GM18519 (cell line): ENCODE results near the gene LPIN2.
A peak's percentile ranks its signal among the peaks of the same experiment; 100 is the strongest.
"Not testable (repeated sequence)": the region's sequence is repeated elsewhere in the genome, so short reads cannot be mapped to it uniquely, and the experiment has no call there.

ENCODE experiments used
- ATAC-seq: cut with Tn5 transposase; IDR thresholded peaks from one replicate; pipeline ENCODE4 v1.9.1; 2021; ENCODE audit warnings: mild to moderate bottlenecking, moderate library complexity; ENCODE audit not compliant: unreplicated experiment, low FRiP score

LPIN2 gene

DNA sequence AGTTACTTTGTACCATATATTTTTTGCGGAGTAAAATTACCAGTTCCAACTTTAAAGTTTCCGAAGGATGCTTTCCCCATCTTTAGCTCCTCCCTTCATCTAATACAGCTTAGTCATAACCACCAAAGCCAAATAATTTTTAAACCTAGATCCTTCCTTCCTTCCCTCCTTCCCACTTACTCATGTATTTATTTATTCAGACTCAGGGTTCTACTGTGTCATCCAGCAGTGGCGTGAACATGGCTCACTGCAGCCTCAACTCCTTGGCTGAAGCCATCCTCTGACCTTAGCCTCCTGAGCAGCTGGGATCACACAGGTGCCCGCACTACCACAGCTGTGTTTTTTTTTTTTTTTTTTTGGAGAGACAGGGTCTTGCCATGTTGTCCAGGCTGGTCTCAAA, 4.4 kb downstream of the LPIN2 start:
- ATAC-seq, result no peak

DNA sequence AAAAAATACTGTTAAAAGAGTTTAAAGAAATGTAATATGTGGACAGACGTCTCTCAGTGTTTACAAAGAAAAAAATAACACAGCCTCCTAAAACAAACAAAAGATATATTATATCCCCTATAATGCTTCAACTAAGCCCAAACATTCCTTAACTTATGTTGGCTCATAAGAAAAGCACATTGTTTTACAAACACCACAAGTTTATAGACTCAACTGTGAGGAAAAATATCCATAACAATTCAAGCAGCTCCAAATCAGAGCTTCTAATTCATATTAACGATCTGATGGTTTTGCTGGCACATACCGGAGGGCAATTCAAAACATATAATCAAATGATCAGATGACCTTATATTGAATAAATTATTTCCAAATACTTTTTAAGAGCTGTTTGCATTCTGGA, 5.5 kb downstream of the LPIN2 start:
- no peak for ATAC-seq

- no peak for ATAC-seq
These were observed 7.5 kb downstream of the LPIN2 start for GRCh38 chr18:3005462-3005861.

DNA sequence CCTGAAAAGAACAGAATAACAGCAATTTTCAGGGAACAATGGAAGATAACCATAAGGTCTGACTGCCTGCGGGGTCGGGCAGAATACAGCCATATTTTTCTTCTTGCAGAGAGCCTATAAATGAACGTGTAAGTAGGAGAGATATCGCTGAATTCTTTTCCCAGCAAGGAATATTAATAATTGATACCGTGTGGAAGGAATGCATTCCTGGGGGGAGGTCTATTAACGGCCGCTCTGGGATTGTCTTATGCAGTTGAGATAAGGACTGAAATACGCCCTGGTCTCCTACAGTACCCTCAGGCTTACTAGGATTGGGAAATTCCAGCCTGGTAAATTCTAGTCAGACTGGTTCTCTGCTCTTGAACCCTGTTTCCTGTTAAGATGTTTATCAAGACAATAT, 9.2 kb downstream of the LPIN2 start:
- ATAC-seq, result not testable (repeated sequence)

DNA sequence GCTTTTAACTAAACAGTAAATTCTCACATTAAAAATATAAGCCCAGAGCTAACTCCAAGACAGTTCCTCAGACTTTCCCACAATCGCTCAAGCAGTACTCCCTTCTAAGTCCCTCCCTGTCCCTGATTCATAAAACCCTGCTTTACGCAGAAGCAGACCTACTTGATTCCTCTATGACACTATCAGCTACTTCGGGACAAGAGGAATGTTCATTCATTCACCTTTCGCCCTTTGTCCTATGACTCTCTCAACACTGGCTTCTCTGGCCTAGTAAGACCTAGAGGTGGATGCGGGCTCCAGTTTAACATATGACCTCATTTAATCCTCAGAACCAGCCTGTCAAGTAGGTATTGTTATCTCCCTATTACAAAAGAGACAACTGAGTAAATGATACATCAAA, 10.2 kb downstream of the LPIN2 start:
- no peak for ATAC-seq

GRCh38 chr18:2998644-2999043, 14.3 kb downstream of the LPIN2 start:
- ATAC-seq, result no peak

DNA sequence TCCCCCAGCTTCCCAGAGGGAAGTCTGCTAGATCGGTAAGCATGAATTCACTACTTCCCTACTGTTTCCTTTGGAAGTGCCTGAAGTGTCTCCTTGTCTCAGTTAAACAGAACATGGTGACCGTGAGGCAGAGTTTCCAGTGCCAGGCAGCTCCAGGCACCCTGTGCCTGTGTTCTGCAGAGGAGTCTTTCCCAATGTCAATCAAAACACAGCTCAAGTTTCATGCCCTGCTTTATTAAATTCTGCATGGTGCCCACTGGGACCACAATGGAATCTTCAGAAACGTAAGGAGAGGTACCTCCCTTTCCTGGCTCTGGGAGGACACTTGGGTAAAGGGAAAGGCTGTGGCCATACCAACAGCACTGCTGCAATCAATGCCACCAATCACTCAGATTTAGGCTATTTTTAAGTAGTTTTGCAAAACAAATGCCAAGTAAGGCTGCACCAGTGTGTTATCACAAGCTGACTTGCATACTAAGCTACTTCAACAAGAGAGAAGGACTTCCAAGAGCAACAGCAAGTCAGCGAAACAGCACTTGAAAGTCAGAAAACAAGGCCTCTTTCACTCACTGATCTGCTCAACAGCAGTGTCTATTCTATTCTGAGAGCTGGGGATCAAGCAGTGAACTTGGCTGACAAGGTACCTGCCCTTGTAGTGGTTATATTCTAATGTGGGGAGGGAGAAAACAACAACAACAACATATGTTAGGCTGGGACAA, 14.9 kb downstream of the LPIN2 start:
- no peak for ATAC-seq

- ATAC-seq, result no peak
These were observed 15.5 kb downstream of the LPIN2 start for GRCh38 chr18:2997429-2997828.

DNA sequence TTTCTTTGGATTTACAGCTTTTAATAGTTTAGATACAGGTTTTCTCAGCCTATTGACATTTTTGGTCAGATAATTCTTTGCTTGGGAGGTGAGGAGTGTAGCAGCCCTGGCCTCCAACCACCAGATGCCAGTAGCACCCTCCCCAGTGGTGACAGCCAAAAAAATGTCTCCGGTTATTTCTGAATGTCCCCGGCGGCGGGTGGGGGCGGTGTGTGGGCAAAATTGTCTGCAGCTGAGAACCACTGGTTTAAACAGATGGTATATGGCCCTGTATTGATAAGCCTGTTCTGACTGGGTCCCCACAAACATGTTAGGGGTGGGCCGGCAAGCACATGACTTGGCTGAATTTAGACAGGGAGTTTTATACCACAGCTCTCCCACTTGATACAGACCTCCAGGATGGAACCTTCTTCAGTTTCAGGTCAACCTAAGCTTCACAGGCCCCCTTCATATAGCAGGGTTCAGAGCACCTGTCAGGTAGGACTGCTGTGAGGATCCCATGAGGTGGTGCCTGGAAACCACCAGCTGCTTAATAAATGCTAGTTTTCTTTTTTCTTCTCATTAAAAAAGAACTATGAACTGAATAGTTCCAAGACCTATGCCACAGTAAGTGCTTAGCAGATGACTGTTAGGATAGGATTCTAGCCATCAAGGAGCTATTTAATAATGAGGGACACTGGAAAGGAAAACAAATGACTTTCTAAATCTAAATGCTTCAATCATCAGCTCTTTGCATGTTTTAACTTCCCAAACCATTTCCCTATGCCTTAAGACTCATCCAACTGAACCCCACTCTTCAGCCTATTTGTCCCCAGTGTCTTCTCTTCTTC, 18.1 kb downstream of the LPIN2 start:
- peak; percentile 60 for ATAC-seq

- no peak for ATAC-seq
These were observed 18.8 kb downstream of the LPIN2 start for GRCh38 chr18:2994020-2994589.

DNA sequence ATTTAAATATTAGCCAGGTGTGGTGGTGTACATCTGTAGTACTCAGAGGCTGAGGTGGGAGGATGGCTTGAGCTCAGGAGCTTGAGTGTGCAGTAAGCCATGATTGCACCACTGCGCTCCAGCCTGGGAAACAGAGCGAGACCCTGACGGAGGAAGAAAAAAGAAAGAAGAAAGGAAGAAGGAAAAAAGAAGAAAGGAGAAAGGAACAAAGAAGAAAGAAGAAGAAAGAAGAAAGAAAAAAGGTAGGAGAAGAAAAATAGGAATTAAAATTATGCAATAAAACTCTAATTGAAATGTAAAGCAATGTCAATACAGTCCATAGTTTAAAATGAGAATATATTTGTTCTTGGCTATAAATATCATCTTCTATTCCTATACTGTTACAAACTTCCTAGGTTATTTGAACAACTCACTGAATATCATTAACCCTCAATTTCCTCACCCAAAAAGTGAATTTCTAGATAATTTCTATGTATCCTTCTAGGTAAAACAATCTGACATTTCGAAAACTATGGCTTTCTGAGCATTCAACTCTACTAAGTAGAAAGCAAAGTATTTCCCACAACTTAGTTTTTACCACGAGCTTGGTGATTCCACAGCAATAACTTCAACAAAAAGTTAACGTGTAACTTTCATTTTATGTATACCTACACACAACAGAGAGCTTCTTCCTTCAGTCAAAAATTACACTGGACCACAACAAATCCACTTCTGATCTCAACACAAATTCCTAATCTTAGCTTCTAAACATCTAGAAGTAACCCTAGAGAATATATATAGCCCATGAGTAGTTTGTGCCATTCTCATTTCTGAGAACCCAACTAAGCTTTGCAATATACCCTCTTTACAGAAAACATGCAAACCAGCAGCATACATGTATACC, 19.7 kb downstream of the LPIN2 start:
- ATAC-seq, result no peak

DNA sequence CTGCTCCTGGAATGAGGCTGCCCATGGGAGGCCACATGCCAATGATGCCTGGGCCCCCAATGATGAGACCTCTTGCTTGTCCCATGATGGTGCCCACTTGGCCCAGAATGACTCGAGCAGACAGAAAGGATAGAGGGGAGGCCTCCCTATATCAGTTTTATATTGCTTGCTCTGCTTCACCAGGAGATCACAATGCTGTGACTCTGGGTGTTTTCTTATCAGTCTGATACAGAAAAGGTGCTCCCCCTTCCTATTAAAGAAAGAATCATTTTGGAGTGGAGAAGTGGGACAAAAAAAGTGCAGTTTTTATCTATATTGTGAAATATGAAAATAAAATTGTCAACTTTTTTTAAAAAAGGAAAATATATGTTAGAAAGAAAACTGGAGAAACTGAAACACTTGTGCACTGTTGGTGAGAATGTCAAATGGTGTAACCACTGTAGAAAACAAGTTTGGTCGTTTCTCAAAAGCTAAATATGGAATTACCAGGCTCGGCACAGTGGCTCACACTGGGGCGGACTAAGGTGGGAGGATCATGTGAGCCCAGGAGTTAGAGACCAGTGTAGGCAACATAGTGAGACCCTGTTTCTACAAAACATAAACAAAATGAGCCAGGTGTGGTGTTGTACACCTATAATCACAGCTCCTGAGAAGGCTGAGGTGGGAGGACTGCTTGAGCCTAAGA, 21.8 kb downstream of the LPIN2 start:
- ATAC-seq, result no peak

DNA sequence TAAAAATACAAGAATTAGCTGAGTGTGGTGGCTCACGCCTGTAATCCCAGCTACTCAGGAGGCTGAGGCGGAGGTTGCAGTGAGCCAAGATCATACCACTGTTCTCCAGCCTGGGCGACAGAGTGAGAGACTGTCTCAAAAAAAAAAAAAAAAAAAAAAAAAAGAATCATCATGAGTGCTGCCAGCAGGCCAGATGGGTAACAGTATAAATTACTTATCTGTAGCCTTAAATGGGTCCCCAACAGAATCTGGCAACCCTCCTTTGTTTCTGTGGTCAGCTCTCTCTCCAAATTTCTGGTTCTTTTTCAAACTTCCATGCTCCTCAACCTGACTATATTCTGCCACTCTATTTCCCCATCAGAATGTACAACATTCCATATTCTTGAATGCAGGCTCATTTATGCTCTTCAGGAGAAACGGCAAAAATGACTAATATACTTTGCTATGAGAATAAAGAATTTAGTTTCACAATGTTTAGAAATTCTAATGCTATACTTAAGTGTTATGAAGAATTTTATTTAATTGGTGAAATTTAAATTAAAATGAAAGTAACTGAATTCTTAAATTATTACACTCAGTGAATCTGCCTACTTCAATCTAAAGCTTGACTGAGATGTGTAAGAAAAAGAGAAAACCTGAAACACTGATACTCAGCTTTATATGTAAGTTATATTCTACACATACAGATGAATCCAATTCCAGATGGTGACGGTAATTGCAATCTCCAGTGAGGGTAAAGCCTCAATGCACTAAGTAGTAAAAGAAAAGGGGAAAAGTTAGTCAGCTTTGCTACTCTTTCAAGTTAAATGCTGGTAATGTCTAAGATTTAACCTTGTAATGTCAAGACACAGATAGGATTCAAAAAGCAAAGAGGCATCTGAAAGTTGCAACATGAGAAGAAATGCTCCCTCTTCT, 24.8 kb downstream of the LPIN2 start:
- no peak for ATAC-seq

DNA sequence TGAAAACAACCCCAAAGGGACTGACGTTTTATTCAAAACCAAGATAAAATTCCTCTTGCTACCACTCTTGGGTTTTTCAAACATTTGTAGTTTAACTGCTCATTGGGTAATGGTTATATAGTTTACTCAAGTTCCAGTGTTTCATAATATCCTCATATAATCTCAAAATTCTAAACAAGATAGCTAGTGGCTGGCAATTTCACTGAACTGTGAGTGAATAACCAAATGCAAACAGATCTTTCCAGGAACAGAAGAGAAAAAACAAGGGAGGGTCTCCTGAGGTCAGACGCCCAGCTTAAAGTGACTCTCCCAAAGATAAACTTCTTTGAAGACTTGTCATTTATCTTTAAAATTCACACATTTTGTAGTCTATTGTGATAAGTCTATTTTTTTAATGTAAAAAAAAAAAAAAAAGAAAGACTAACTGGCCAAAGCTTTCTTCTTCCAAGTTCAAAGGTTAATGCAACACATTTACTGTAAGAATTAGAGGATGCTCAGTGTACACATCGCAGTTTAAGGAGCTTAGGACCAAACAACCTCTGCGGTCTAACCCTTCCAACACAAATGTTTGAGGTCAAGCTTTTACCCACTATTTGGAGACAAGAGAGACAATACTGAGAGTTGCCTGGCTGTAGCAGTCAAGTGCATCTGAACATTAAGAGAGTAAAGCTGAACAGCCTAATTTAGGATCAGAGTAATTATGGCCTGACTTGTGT, 26.6 kb downstream of the LPIN2 start:
- no peak for ATAC-seq

DNA sequence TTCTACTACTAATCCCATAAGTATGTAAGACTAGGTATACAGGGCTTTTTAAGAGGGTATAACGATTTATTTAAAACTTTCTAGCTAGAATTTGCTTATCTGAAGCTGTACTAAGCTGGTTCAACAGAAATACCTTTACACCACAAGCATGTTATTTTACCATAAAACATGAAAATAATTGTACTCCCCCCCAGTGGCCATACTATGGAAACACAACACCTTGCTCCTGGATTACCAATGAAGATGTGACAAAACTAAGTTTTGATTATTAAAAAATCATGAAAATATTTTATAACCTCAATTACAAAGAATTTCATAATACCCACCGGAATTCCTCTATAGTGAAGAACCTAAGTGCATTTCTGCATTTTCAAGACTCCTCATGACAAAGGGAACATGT, 27.3 kb downstream of the LPIN2 start:
- ATAC-seq, result no peak

- ATAC-seq, result no peak
These were observed 28.2 kb downstream of the LPIN2 start for GRCh38 chr18:2984703-2985261.

DNA sequence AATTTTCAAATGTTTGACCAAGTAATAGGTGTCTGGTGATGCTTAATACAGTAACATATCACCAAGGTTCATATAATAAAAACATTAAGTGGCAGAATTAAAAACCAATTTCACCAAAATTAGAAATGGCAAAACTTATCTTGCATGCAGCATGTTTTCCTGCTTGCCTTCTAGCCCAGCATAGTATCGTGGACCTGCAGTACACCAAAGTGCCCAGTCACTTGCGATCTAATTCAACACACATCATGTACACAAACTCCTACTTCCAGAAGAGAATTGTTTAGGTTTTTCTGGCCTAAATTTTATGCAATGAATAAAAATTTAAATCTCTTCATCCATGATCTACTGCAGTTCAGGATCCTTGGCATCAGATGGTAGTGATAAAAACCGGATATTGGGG, 28.9 kb downstream of the LPIN2 start:
- no peak for ATAC-seq

GRCh38 chr18:2983296-2983695, 29.6 kb downstream of the LPIN2 start:
- no peak for ATAC-seq
